ENCODE measurements around the gene OR2T3.
"Not testable (repeated sequence)": the region's sequence is repeated elsewhere in the genome, so short reads cannot be mapped to it uniquely, and the experiment has no call there.

GRCh38 chr1:248427526-248428191 is 45.5 kb upstream of the OR2T3 start:
- not testable (repeated sequence) for TF ChIP-seq NR2F2, RAD21, REST (IDR thresholded peaks at IDR 0.05)
- TF ChIP-seq, protein P1, sequence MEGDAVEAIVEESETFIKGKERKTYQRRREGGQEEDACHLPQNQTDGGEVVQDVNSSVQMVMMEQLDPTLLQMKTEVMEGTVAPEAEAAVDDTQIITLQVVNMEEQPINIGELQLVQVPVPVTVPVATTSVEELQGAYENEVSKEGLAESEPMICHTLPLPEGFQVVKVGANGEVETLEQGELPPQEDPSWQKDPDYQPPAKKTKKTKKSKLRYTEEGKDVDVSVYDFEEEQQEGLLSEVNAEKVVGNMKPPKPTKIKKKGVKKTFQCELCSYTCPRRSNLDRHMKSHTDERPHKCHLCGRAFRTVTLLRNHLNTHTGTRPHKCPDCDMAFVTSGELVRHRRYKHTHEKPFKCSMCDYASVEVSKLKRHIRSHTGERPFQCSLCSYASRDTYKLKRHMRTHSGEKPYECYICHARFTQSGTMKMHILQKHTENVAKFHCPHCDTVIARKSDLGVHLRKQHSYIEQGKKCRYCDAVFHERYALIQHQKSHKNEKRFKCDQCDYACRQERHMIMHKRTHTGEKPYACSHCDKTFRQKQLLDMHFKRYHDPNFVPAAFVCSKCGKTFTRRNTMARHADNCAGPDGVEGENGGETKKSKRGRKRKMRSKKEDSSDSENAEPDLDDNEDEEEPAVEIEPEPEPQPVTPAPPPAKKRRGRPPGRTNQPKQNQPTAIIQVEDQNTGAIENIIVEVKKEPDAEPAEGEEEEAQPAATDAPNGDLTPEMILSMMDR (IDR thresholded peaks at IDR 0.05; ENCODE audit: low read depth, low read length, missing input control), result not testable (repeated sequence)

Data from liver (tissue), 3 donors.